ENCODE measurements around the gene PANK4.

Gene PANK4

GRCh38 chr1:2502210-2502609, 24.2 kb downstream of the PANK4 start:
- no peak for ATAC-seq (ENCODE audit: low read depth)
- Histone ChIP-seq H3K9me3 (ENCODE audit: severe bottlenecking) (no peaks in the 10 kb centered on the region), H3K4me1 (ENCODE audit: insufficient read depth, poor library complexity, severe bottlenecking) (peaks cover 6% of the 10 kb centered on the region), H3K36me3 (ENCODE audit: low read depth) (peaks cover 26% of the 10 kb centered on the region), H3K27me3 (ENCODE audit: insufficient read depth, poor library complexity, severe bottlenecking) (no peaks in the 10 kb centered on the region), H3K4me3 (ENCODE audit: severe bottlenecking) (no peak overlapping the region), H3K27ac (ENCODE audit: poor library complexity, severe bottlenecking) (no peak overlapping the region)
- DNase-seq (ENCODE audit: low spot score) = no peak
- no peak for TF ChIP-seq CTCF (IDR thresholded peaks at IDR 0.05; ENCODE audit: poor library complexity, severe bottlenecking)

- TF ChIP-seq CTCF (IDR thresholded peaks at IDR 0.05; ENCODE audit: poor library complexity, severe bottlenecking) = no peak
- no peak overlapping the region for H3K4me3 ChIP-seq (ENCODE audit: severe bottlenecking)
- H3K27me3 ChIP-seq (ENCODE audit: insufficient read depth, poor library complexity, severe bottlenecking) = no peaks in the 10 kb centered on the region
- DNase-seq (ENCODE audit: low spot score) (no peak), ATAC-seq (ENCODE audit: low read depth) (no peak)
- H3K9me3 ChIP-seq (ENCODE audit: severe bottlenecking) = no peaks in the 10 kb centered on the region
- no peak overlapping the region for H3K27ac ChIP-seq (ENCODE audit: poor library complexity, severe bottlenecking)
- peaks cover 28% of the 10 kb centered on the region for H3K36me3 ChIP-seq (ENCODE audit: low read depth)
- H3K4me1 ChIP-seq (ENCODE audit: insufficient read depth, poor library complexity, severe bottlenecking) = peaks cover 6% of the 10 kb centered on the region
Observed at GRCh38 chr1:2501820-2502119, 24.6 kb downstream of the PANK4 start.

- H3K27me3 ChIP-seq (ENCODE audit: insufficient read depth, poor library complexity, severe bottlenecking) = no peaks in the 10 kb centered on the region
- ATAC-seq (ENCODE audit: low read depth) (no peak), DNase-seq (ENCODE audit: low spot score) (no peak)
- no peak overlapping the region for H3K27ac ChIP-seq (ENCODE audit: poor library complexity, severe bottlenecking)
- TF ChIP-seq CTCF (IDR thresholded peaks at IDR 0.05; ENCODE audit: poor library complexity, severe bottlenecking) = no peak
- H3K4me3 ChIP-seq (ENCODE audit: severe bottlenecking) = no peak overlapping the region
- no peaks in the 10 kb centered on the region for H3K9me3 ChIP-seq (ENCODE audit: severe bottlenecking)
- peaks cover 6% of the 10 kb centered on the region for H3K4me1 ChIP-seq (ENCODE audit: insufficient read depth, poor library complexity, severe bottlenecking)
- peaks cover 32% of the 10 kb centered on the region for H3K36me3 ChIP-seq (ENCODE audit: low read depth)
Observed at GRCh38 chr1:2501041-2501819, 25.2 kb downstream of the PANK4 start.

GRCh38 chr1:2499986-2500596, 26.3 kb downstream of the PANK4 start:
- ATAC-seq (ENCODE audit: low read depth) = no peak
- H3K4me1 ChIP-seq (ENCODE audit: insufficient read depth, poor library complexity, severe bottlenecking) = peaks cover 6% of the 10 kb centered on the region
- DNase-seq (ENCODE audit: low spot score) = no peak
- H3K36me3 ChIP-seq (ENCODE audit: low read depth) = peaks cover 37% of the 10 kb centered on the region
- H3K27me3 ChIP-seq (ENCODE audit: insufficient read depth, poor library complexity, severe bottlenecking) = no peaks in the 10 kb centered on the region
- peak overlapping the region; percentile 37 for H3K27ac ChIP-seq (ENCODE audit: poor library complexity, severe bottlenecking)
- no peaks in the 10 kb centered on the region for H3K9me3 ChIP-seq (ENCODE audit: severe bottlenecking)
- no peak for TF ChIP-seq CTCF (IDR thresholded peaks at IDR 0.05; ENCODE audit: poor library complexity, severe bottlenecking)
- H3K4me3 ChIP-seq (ENCODE audit: severe bottlenecking) = no peak overlapping the region

GRCh38 chr1:2499260-2499659, 27.1 kb downstream of the PANK4 start:
- H3K4me3 ChIP-seq (ENCODE audit: severe bottlenecking) = no peak overlapping the region
- H3K36me3 ChIP-seq (ENCODE audit: low read depth) = peaks cover 39% of the 10 kb centered on the region
- peak overlapping the region; percentile 37 for H3K27ac ChIP-seq (ENCODE audit: poor library complexity, severe bottlenecking)
- peaks cover 6% of the 10 kb centered on the region for H3K4me1 ChIP-seq (ENCODE audit: insufficient read depth, poor library complexity, severe bottlenecking)
- no peak for TF ChIP-seq CTCF (IDR thresholded peaks at IDR 0.05; ENCODE audit: poor library complexity, severe bottlenecking)
- no peak for DNase-seq (ENCODE audit: low spot score)
- H3K9me3 ChIP-seq (ENCODE audit: severe bottlenecking) = no peaks in the 10 kb centered on the region
- no peaks in the 10 kb centered on the region for H3K27me3 ChIP-seq (ENCODE audit: insufficient read depth, poor library complexity, severe bottlenecking)
- no peak for ATAC-seq (ENCODE audit: low read depth)

Measured in RWPE2 (cell line).